Measurements from ENCODE around the gene SLC30A5. TPM values are rescaled to one million over a fixed set of nuclear protein-coding genes. Genes with fewer than 3 reads are reported as not detected.

The SLC30A5 gene
- total RNA-seq, 1 donor from 2014 or later: 57.5 TPM

GRCh38 chr5:69170495-69170894 lies 76.7 kb downstream of the SLC30A5 start:
- Mint-ChIP-seq H3K27me3 (ENCODE audit: low read depth) (no peaks in the 10 kb centered on the region), H3K27ac (no peak overlapping the region), H3K36me3 (peaks cover 29% of the 10 kb centered on the region), H3K4me1 (peaks cover 20% of the 10 kb centered on the region), H3K9me3 (no peaks in the 10 kb centered on the region), H3K4me3 (no peak overlapping the region)
- TF ChIP-seq CTCF (IDR thresholded peaks at IDR 0.05; ENCODE audit: unreplicated experiment): no peak
- DNase-seq (ENCODE audit: low spot score in 2 of 2, unreplicated experiment in 2 of 2): no peak

- no peak for TF ChIP-seq CTCF (IDR thresholded peaks at IDR 0.05; ENCODE audit: unreplicated experiment)
- Mint-ChIP-seq H3K9me3 (no peaks in the 10 kb centered on the region), H3K4me3 (no peak overlapping the region), H3K27ac (no peak overlapping the region), H3K36me3 (peaks cover 30% of the 10 kb centered on the region), H3K27me3 (ENCODE audit: low read depth) (no peaks in the 10 kb centered on the region), H3K4me1 (peaks cover 20% of the 10 kb centered on the region)
- DNase-seq (ENCODE audit: low spot score in 2 of 2, unreplicated experiment in 2 of 2): no peak
Observed at GRCh38 chr5:69170969-69171368, 77.2 kb downstream of the SLC30A5 start.

Other genes starting within 250 kb of the SLC30A5 start
- gene CCNB1, start 73.1 kb downstream of the SLC30A5 start, total RNA-seq: 55.3 to 62.7 TPM (median 60.5 TPM) in 3 replicates
- gene CENPH, start 95.6 kb downstream of the SLC30A5 start, total RNA-seq: 14.8 to 15.3 TPM (median 15.1 TPM) in 3 replicates
- gene CDK7, start 140.9 kb downstream of the SLC30A5 start, total RNA-seq: 25.1 to 26.5 TPM (median 26.4 TPM) in 3 replicates
- 9.0 to 9.7 TPM (median 9.1 TPM) in 3 replicates for gene CCDC125, start 238.8 kb downstream of the SLC30A5 start, total RNA-seq

Data from mesothelial cell of epicardium (in vitro differentiated cells).